HFFc6 (cell line): ENCODE results near the gene PYDC2. TPM values are rescaled to one million over a fixed set of nuclear protein-coding genes. Genes with fewer than 3 reads are reported as not detected.

ENCODE experiments used
- DNase-seq: peaks from one replicate; pipeline ENCODE4 v3.0.0-alpha.2; 2018
- H3K27ac Mint-ChIP-seq: 2 replicates; pipeline ENCODE4 v1.8.0; 2020; ENCODE audit warnings: mild to moderate bottlenecking, mixed read lengths
- H3K27me3 Mint-ChIP-seq: 2 replicates; pipeline ENCODE4 v1.8.0; 2021; ENCODE audit warnings: mild to moderate bottlenecking, moderate library complexity, mixed read lengths; ENCODE audit not compliant: insufficient read depth
- H3K36me3 Mint-ChIP-seq: 2 replicates; pipeline ENCODE4 v1.8.0; 2021; ENCODE audit warnings: low read depth, mixed read lengths
- H3K4me1 Mint-ChIP-seq: 2 replicates; pipeline ENCODE4 v1.8.0; 2020; ENCODE audit warnings: low read depth, mixed read lengths
- H3K4me3 Mint-ChIP-seq: 2 replicates; pipeline ENCODE4 v1.8.0; 2020; ENCODE audit warnings: mild to moderate bottlenecking, moderate library complexity, mixed read lengths
- H3K9me3 Mint-ChIP-seq: 2 replicates; pipeline ENCODE4 v1.8.0; 2020; ENCODE audit warnings: mild to moderate bottlenecking, mixed read lengths
- CTCF ChIP-seq: fragments of 200-600 bp; sonication (generic); IDR thresholded peaks from 2 replicates; pipeline ENCODE4 v1.5.0; 2021; ENCODE audit warnings: antibody characterized with exemption, mild to moderate bottlenecking
- total RNA-seq, 6 experiments: library from RNA; stranded (reverse); fragmentation: NEBNext Ultra II Directional; extraction: Animal tissue kit (Norgen Biotek cat#: 25700); gene quantifications; 2 replicates in 1 of 6; 3 replicates in 5 of 6; pipeline ENCODE4 v1.2.3, GENCODE V29; 2021

PYDC2 gene
- total RNA-seq, 6 experiments from 2014 or later: not detected

GRCh38 chr3:191420771-191421170 is 40.2 kb upstream of the PYDC2 start:
- Mint-ChIP-seq H3K36me3 (no peaks in the 10 kb centered on the region), H3K4me3 (no peak overlapping the region), H3K27me3 (no peaks in the 10 kb centered on the region; the same call in 1 of the 2 replicates), H3K4me1 (peaks cover 8% of the 10 kb centered on the region), H3K9me3 (no peaks in the 10 kb centered on the region), H3K27ac (no peak overlapping the region)
- no peak for TF ChIP-seq CTCF
- no peak for DNase-seq

- DNase-seq: no peak
- Mint-ChIP-seq H3K36me3 (no peaks in the 10 kb centered on the region), H3K27me3 (no peaks in the 10 kb centered on the region), H3K4me3 (no peak overlapping the region), H3K27ac (no peak overlapping the region), H3K9me3 (no peaks in the 10 kb centered on the region), H3K4me1 (no peaks in the 10 kb centered on the region)
- no peak for TF ChIP-seq CTCF
Observed at GRCh38 chr3:191424881-191425280, 36.1 kb upstream of the PYDC2 start.

- no peak for DNase-seq
- TF ChIP-seq CTCF: no peak
- Mint-ChIP-seq H3K27me3 (no peaks in the 10 kb centered on the region), H3K4me1 (no peaks in the 10 kb centered on the region), H3K36me3 (no peaks in the 10 kb centered on the region), H3K27ac (no peak overlapping the region), H3K9me3 (no peaks in the 10 kb centered on the region), H3K4me3 (no peak overlapping the region)
Observed at GRCh38 chr3:191425322-191425734, 35.6 kb upstream of the PYDC2 start.

- H3K27me3 Mint-ChIP-seq: no peaks in the 10 kb centered on the region
- H3K36me3 Mint-ChIP-seq: no peaks in the 10 kb centered on the region
- no peak for TF ChIP-seq CTCF
- no peak overlapping the region for H3K4me3 Mint-ChIP-seq
- no peak overlapping the region for H3K27ac Mint-ChIP-seq
- H3K4me1 Mint-ChIP-seq: no peaks in the 10 kb centered on the region
- H3K9me3 Mint-ChIP-seq: no peaks in the 10 kb centered on the region
- DNase-seq: no peak
Observed at GRCh38 chr3:191426311-191426710, 34.7 kb upstream of the PYDC2 start.

- no peaks in the 10 kb centered on the region for H3K4me1 Mint-ChIP-seq
- H3K4me3 Mint-ChIP-seq: no peak overlapping the region
- H3K27me3 Mint-ChIP-seq: no peaks in the 10 kb centered on the region
- no peaks in the 10 kb centered on the region for H3K36me3 Mint-ChIP-seq
- DNase-seq: no peak
- no peak for TF ChIP-seq CTCF
- no peaks in the 10 kb centered on the region for H3K9me3 Mint-ChIP-seq
- no peak overlapping the region for H3K27ac Mint-ChIP-seq
Observed at GRCh38 chr3:191428177-191428576, 32.8 kb upstream of the PYDC2 start.

- Mint-ChIP-seq H3K27me3 (no peaks in the 10 kb centered on the region), H3K27ac (no peak overlapping the region), H3K4me1 (no peaks in the 10 kb centered on the region), H3K9me3 (no peaks in the 10 kb centered on the region), H3K4me3 (no peak overlapping the region), H3K36me3 (no peaks in the 10 kb centered on the region)
- TF ChIP-seq CTCF: no peak
- no peak for DNase-seq
Observed at GRCh38 chr3:191430103-191430502, 30.9 kb upstream of the PYDC2 start.
